Thoracic aorta (tissue), 2 donors: Measurements from ENCODE around the gene SESN2. TPM values are rescaled to one million over a fixed set of nuclear protein-coding genes. Genes with fewer than 3 reads are reported as not detected.

Experiments used
- ATAC-seq: fragments of 150-250 bp; one replicate; pipeline ENCODE4 v1.8.0; 2017; ENCODE audit warnings: low read depth; ENCODE audit not compliant: insufficient number of reproducible peaks, low FRiP score
- DNase-seq: peaks from one replicate; pipeline ENCODE4 v3.0.0-alpha.2; 2020; ENCODE audit warnings: low spot score
- H3K27ac ChIP-seq, 2 donors: fragments of 200-600 bp; sonication (generic); 1 replicate in 1 of 2; 2 replicates in 1 of 2; pipeline ENCODE4 v1.5.1; 2016; ENCODE audit warnings: mild to moderate bottlenecking in 2 of 2, moderate library complexity in 2 of 2
- H3K27me3 ChIP-seq: fragments of 200-600 bp; sonication (generic); replicated peaks from 2 replicates; pipeline ENCODE4 v1.6.0; 2016; ENCODE audit warnings: mild to moderate bottlenecking; ENCODE audit not compliant: insufficient read depth
- H3K36me3 ChIP-seq: fragments of 200-600 bp; sonication (generic); one replicate; pipeline ENCODE4 v1.5.1; 2016
- H3K4me1 ChIP-seq, 2 donors: fragments of 200-600 bp; sonication (generic); 1 replicate in 1 of 2; 2 replicates in 1 of 2; pipeline versions ENCODE4 v1.5.1 to v1.6.0; 2016; ENCODE audit warnings: low read depth in 2 of 2, mild to moderate bottlenecking in 1 of 2; ENCODE audit not compliant: control insufficient read depth in 1 of 2
- H3K4me3 ChIP-seq: fragments of 200-600 bp; sonication (generic); 2 replicates; pipeline ENCODE4 v1.5.1; 2016; ENCODE audit warnings: mild to moderate bottlenecking
- H3K9me3 ChIP-seq: fragments of 200-600 bp; sonication (generic); 2 replicates; pipeline ENCODE4 v1.5.1; 2016
- total RNA-seq, 2 donors: library from RNA; depleted of rRNA; stranded (reverse); fragments of >200 nt; gene quantifications; one replicate each; pipeline versions ENCODE4 v1.1.0 to v1.2.3, GENCODE V29; 2016
- TF ChIP-seq, protein P1 (sequence below): fragments of 200-600 bp; sonication (generic); IDR thresholded peaks from one replicate; pipeline ENCODE4 v1.5.1; 2019; ENCODE audit warnings: antibody characterized with exemption

The SESN2 gene
- total RNA-seq, 2 donors from 2014 or later = 10.9 to 12.6 TPM

GRCh38 chr1:28272215-28272852, 13.0 kb downstream of the SESN2 start:
- TF ChIP-seq, protein P1, sequence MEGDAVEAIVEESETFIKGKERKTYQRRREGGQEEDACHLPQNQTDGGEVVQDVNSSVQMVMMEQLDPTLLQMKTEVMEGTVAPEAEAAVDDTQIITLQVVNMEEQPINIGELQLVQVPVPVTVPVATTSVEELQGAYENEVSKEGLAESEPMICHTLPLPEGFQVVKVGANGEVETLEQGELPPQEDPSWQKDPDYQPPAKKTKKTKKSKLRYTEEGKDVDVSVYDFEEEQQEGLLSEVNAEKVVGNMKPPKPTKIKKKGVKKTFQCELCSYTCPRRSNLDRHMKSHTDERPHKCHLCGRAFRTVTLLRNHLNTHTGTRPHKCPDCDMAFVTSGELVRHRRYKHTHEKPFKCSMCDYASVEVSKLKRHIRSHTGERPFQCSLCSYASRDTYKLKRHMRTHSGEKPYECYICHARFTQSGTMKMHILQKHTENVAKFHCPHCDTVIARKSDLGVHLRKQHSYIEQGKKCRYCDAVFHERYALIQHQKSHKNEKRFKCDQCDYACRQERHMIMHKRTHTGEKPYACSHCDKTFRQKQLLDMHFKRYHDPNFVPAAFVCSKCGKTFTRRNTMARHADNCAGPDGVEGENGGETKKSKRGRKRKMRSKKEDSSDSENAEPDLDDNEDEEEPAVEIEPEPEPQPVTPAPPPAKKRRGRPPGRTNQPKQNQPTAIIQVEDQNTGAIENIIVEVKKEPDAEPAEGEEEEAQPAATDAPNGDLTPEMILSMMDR = no peak
- ATAC-seq = no peak
- H3K4me3 ChIP-seq = no peak overlapping the region
- no peaks in the 10 kb centered on the region for H3K27me3 ChIP-seq
- peaks cover 23% of the 10 kb centered on the region for H3K36me3 ChIP-seq
- H3K4me1 ChIP-seq = peaks cover 0 to under 1% of the 10 kb centered on the region in 2 donors
- no peak for DNase-seq
- H3K27ac ChIP-seq = no peak overlapping the region
- H3K9me3 ChIP-seq = no peaks in the 10 kb centered on the region

DNA sequence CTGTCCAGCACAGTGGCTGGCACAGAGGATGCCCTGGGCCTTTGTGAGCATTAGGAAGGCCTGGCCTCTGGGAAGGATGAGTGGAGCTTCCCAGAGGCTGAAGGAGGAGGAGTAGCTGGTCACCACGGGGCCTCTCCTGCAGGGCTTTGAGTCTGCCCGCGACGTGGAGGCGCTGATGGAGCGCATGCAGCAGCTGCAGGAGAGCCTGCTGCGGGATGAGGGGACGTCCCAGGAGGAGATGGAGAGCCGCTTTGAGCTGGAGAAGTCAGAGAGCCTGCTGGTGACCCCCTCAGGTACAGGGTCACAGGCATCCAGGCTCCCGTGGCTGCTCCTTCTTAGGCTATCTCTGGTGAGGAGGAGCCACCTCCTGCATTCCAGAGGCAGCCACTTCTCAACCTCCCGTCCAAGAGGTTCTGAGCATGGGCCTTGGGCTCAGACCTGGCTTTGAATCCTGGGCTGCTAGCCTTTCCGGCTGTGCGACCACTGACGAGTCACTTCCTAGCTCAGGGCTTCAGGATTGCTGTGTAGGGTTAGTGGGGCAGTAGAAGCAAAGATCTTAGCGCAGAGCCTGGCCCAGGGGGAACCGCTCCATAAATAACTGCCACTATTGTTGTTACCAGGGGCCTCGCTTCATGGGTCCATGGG, 14.0 kb downstream of the SESN2 start:
- H3K27ac ChIP-seq = no peak overlapping the region
- DNase-seq (no peak), ATAC-seq (no peak)
- H3K4me3 ChIP-seq = no peak overlapping the region
- H3K36me3 ChIP-seq = peaks cover 23% of the 10 kb centered on the region
- H3K9me3 ChIP-seq = no peaks in the 10 kb centered on the region
- TF ChIP-seq, protein P1 = no peak
- H3K27me3 ChIP-seq = no peaks in the 10 kb centered on the region
- no peaks in the 10 kb centered on the region for H3K4me1 ChIP-seq

DNA sequence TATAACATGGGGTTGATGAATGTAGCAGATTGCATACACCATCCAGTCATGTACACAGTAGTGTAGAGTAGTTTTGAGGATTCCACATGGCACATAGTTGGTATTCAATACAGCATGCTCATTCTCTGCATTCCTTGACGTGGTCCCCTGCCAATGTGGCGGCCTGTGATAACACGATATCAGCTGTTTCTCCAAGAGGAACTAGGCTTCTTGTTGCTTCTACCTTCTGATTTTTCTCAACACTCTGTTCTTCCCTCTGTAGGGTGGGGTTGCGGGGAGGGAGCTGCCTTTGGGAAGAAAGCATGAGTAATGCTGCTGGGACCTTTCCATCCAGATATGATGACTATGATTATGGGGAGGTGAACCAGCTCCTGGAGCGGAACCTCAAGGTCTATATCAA, 19.4 kb downstream of the SESN2 start:
- Histone ChIP-seq H3K4me3 (no peak overlapping the region), H3K36me3 (peaks cover 37% of the 10 kb centered on the region), H3K27ac (no peak overlapping the region), H3K9me3 (no peaks in the 10 kb centered on the region), H3K27me3 (no peaks in the 10 kb centered on the region), H3K4me1 (no peaks in the 10 kb centered on the region)
- ATAC-seq (no peak), DNase-seq (no peak)
- TF ChIP-seq, protein P1 = no peak

- no peaks in the 10 kb centered on the region for H3K9me3 ChIP-seq
- no peaks in the 10 kb centered on the region for H3K4me1 ChIP-seq
- DNase-seq (no peak), ATAC-seq (no peak)
- no peak overlapping the region for H3K27ac ChIP-seq
- peaks cover 30% of the 10 kb centered on the region for H3K36me3 ChIP-seq
- no peaks in the 10 kb centered on the region for H3K27me3 ChIP-seq
- TF ChIP-seq, protein P1 = no peak
- H3K4me3 ChIP-seq = no peak overlapping the region
Measured at GRCh38 chr1:28279721-28280120, 20.4 kb downstream of the SESN2 start.

DNA sequence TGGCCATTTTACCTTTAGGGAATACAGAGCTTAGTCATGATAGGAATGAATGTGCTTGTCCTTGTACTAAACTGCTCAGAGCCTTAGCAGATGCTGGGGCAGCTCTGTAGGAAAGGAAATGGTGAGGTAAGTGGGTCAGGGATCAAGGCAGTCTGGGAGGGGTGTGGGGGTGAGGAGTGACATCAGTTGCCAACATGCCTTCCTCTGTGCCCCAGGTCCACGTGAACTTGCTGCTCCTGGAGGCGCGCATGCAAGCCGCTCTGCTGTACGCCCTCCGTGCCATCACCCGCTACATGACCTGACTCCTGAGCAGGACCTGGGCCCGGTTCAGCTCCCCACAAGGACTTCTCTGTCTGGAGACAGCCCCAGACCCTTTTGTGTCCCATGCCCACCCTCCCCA, 21.2 kb downstream of the SESN2 start:
- TF ChIP-seq, protein P1 = no peak
- peaks cover 24% of the 10 kb centered on the region for H3K36me3 ChIP-seq
- no peak for ATAC-seq

More for the DNA sequence above, 21.2 kb downstream of the SESN2 start:
- Histone ChIP-seq H3K4me3 (no peak overlapping the region), H3K9me3 (no peaks in the 10 kb centered on the region), H3K4me1 (no peaks in the 10 kb centered on the region), H3K27ac (no peak overlapping the region), H3K27me3 (no peaks in the 10 kb centered on the region)
- DNase-seq = no peak
